Astrocyte (in vitro differentiated cells and primary cell): ENCODE data around the gene MARVELD3. TPM values are rescaled to one million over a fixed set of nuclear protein-coding genes. Genes with fewer than 3 reads are reported as not detected.
A peak's percentile ranks its signal among the peaks of the same experiment; 100 is the strongest.

Source experiments
- DNase-seq: peaks from one replicate; pipeline ENCODE4 v3.0.0-alpha.2; 2010; ENCODE audit warnings: low read depth
- FAIRE-seq: peaks from 2 replicates; lab custom pipeline; 2011; peaks lifted over from hg19 to GRCh38; lab: Jason Lieb, UNC
- H2AFZ ChIP-seq: 2 replicates; pipeline ENCODE4 v1.6.0; 2012; ENCODE audit warnings: low read depth, low read length, inconsistent platforms
- H3K27ac ChIP-seq: 2 replicates; pipeline ENCODE4 v1.5.1; 2011; ENCODE audit warnings: low read depth, low read length, inconsistent platforms
- H3K27me3 ChIP-seq: 2 replicates; pipeline ENCODE4 v1.6.0; 2011; ENCODE audit warnings: low read length, inconsistent platforms; ENCODE audit not compliant: insufficient read depth
- H3K36me3 ChIP-seq: 2 replicates; pipeline ENCODE4 v1.5.1; 2011; ENCODE audit warnings: low read length, inconsistent platforms; ENCODE audit not compliant: insufficient read depth
- H3K4me1 ChIP-seq: 2 replicates; pipeline ENCODE4 v1.5.1; 2011; ENCODE audit warnings: low read length, inconsistent platforms; ENCODE audit not compliant: insufficient read depth
- H3K4me2 ChIP-seq: 2 replicates; pipeline ENCODE4 v1.6.0; 2012; ENCODE audit warnings: low read length, inconsistent platforms
- H3K4me3 ChIP-seq: 2 replicates; pipeline ENCODE4 v1.5.1; 2011; ENCODE audit warnings: low read depth, mild to moderate bottlenecking, low read length, inconsistent platforms; ENCODE audit not compliant: insufficient read depth
- H3K79me2 ChIP-seq: 2 replicates; pipeline ENCODE4 v1.6.0; 2012; ENCODE audit warnings: mild to moderate bottlenecking, low read length, inconsistent platforms; ENCODE audit not compliant: insufficient read depth
- H3K9ac ChIP-seq: 2 replicates; pipeline ENCODE4 v1.6.0; 2012; ENCODE audit warnings: mild to moderate bottlenecking, low read length, inconsistent platforms
- H3K9me3 ChIP-seq: 2 replicates; pipeline ENCODE4 v1.5.1; 2012; ENCODE audit warnings: low read depth, mild to moderate bottlenecking, low read length, inconsistent platforms; ENCODE audit not compliant: insufficient read depth
- H4K20me1 ChIP-seq: 2 replicates; pipeline ENCODE4 v1.6.0; 2012; ENCODE audit warnings: low read length, inconsistent platforms; ENCODE audit not compliant: insufficient read depth
- H3K27ac Mint-ChIP-seq: one replicate; pipeline ENCODE4 v1.8.0; 2021; ENCODE audit warnings: mild to moderate bottlenecking, mixed read lengths; ENCODE audit not compliant: unreplicated experiment
- H3K27me3 Mint-ChIP-seq: one replicate; pipeline ENCODE4 v1.8.0; 2021; ENCODE audit warnings: low read depth, mixed read lengths; ENCODE audit not compliant: unreplicated experiment
- H3K36me3 Mint-ChIP-seq: one replicate; pipeline ENCODE4 v1.8.0; 2021; ENCODE audit warnings: low read depth, mixed read lengths; ENCODE audit not compliant: unreplicated experiment
- H3K4me1 Mint-ChIP-seq: one replicate; pipeline ENCODE4 v1.8.0; 2021; ENCODE audit warnings: low read depth, mixed read lengths; ENCODE audit not compliant: unreplicated experiment
- H3K4me3 Mint-ChIP-seq: one replicate; pipeline ENCODE4 v1.8.0; 2021; ENCODE audit warnings: mild to moderate bottlenecking, moderate library complexity, mixed read lengths; ENCODE audit not compliant: unreplicated experiment
- H3K9me3 Mint-ChIP-seq: one replicate; pipeline ENCODE4 v1.8.0; 2021; ENCODE audit warnings: mild to moderate bottlenecking, mixed read lengths; ENCODE audit not compliant: unreplicated experiment
- EZH2 ChIP-seq: IDR thresholded peaks from 2 replicates; pipeline ENCODE4 v1.6.1; 2012; ENCODE audit warnings: mild to moderate bottlenecking, low read length, inconsistent platforms; ENCODE audit not compliant: insufficient read depth
- total RNA-seq: library from RNA; stranded (reverse); gene quantifications from 2 replicates; pipeline ENCODE4 v1.2.1, GENCODE V29; 2021
- TF ChIP-seq, protein P1 (sequence below): IDR thresholded peaks from 2 replicates; pipeline ENCODE4 v1.5.1; 2011; ENCODE audit warnings: low read depth, mild to moderate bottlenecking, inconsistent platforms, low read length, moderate library complexity; ENCODE audit not compliant: insufficient read depth

Gene MARVELD3
- total RNA-seq, 1 donor from 2014 or later = 1.4 TPM

- no peak overlapping the region for H3K4me3 ChIP-seq
- H3K4me1 ChIP-seq = peaks cover 6% of the 10 kb centered on the region
- DNase-seq (no peak), FAIRE-seq (no peak)
- H3K4me3 Mint-ChIP-seq = peak overlapping the region; percentile 40
- no peaks in the 10 kb centered on the region for H3K9me3 ChIP-seq
- H3K9ac ChIP-seq = no peak overlapping the region
- H3K4me2 ChIP-seq = peak overlapping the region; percentile 77
- TF ChIP-seq, protein P1, sequence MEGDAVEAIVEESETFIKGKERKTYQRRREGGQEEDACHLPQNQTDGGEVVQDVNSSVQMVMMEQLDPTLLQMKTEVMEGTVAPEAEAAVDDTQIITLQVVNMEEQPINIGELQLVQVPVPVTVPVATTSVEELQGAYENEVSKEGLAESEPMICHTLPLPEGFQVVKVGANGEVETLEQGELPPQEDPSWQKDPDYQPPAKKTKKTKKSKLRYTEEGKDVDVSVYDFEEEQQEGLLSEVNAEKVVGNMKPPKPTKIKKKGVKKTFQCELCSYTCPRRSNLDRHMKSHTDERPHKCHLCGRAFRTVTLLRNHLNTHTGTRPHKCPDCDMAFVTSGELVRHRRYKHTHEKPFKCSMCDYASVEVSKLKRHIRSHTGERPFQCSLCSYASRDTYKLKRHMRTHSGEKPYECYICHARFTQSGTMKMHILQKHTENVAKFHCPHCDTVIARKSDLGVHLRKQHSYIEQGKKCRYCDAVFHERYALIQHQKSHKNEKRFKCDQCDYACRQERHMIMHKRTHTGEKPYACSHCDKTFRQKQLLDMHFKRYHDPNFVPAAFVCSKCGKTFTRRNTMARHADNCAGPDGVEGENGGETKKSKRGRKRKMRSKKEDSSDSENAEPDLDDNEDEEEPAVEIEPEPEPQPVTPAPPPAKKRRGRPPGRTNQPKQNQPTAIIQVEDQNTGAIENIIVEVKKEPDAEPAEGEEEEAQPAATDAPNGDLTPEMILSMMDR = no peak
- no peak for TF ChIP-seq EZH2
- H3K27ac ChIP-seq = no peak overlapping the region
- H3K36me3 Mint-ChIP-seq = no peaks in the 10 kb centered on the region
- no peaks in the 10 kb centered on the region for H3K79me2 ChIP-seq
- peak overlapping the region; percentile 69 for H2AFZ ChIP-seq
- H4K20me1 ChIP-seq = no peaks in the 10 kb centered on the region
- no peaks in the 10 kb centered on the region for H3K36me3 ChIP-seq
- peaks cover 18% of the 10 kb centered on the region for H3K4me1 Mint-ChIP-seq
- peaks cover 8% of the 10 kb centered on the region for H3K27me3 Mint-ChIP-seq
- H3K27ac Mint-ChIP-seq = no peak overlapping the region
- peaks cover 3% of the 10 kb centered on the region for H3K9me3 Mint-ChIP-seq
- peaks cover 16% of the 10 kb centered on the region for H3K27me3 ChIP-seq
Measured at GRCh38 chr16:71626858-71627213, 852 bp downstream of the MARVELD3 start.

DNA sequence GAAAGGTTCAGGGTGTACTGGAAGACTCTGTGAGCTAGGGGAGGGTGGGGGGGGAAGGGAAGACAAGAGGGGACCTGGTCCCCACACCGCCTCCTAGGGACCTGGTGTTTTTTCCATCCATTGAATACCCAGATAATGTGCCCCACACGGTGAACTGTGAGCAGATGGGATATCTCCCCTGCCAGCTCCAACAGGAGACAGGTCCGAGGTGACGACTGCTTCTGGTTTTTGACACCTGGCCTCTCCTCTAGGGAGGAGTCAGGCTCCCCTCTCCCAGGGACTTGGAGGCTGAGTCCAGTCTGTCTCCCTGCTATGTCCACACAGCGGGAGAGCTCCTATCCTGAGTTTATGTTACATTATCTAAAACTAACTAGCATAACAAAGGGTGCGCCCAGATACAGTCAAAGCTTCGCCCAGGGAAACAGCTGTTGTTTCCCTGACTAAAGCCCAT, 1.8 kb downstream of the MARVELD3 start:
- H3K27ac ChIP-seq = no peak overlapping the region
- FAIRE-seq (no peak), DNase-seq (no peak)
- H3K79me2 ChIP-seq = no peaks in the 10 kb centered on the region
- no peaks in the 10 kb centered on the region for H3K36me3 ChIP-seq
- H3K4me3 ChIP-seq = no peak overlapping the region
- TF ChIP-seq, protein P1 = no peak
- no peak for TF ChIP-seq EZH2
- no peaks in the 10 kb centered on the region for H3K36me3 Mint-ChIP-seq
- H3K4me1 ChIP-seq = peaks cover 6% of the 10 kb centered on the region
- H3K9me3 Mint-ChIP-seq = no peaks in the 10 kb centered on the region
- H3K9me3 ChIP-seq = no peaks in the 10 kb centered on the region
- H3K27me3 Mint-ChIP-seq = peaks cover 8% of the 10 kb centered on the region
- H3K4me1 Mint-ChIP-seq = peaks cover 18% of the 10 kb centered on the region
- H3K27ac Mint-ChIP-seq = no peak overlapping the region
- H3K4me3 Mint-ChIP-seq = no peak overlapping the region
- peaks cover 16% of the 10 kb centered on the region for H3K27me3 ChIP-seq
- H3K9ac ChIP-seq = no peak overlapping the region
- no peak overlapping the region for H2AFZ ChIP-seq
- no peak overlapping the region for H3K4me2 ChIP-seq
- no peaks in the 10 kb centered on the region for H4K20me1 ChIP-seq

- peaks cover 16% of the 10 kb centered on the region for H3K27me3 ChIP-seq
- peak overlapping the region; percentile 19 for H2AFZ ChIP-seq
- no peak overlapping the region for H3K4me3 ChIP-seq
- peak overlapping the region; percentile 77 for H3K27ac Mint-ChIP-seq
- H3K4me2 ChIP-seq = no peak overlapping the region
- no peak overlapping the region for H3K9ac ChIP-seq
- no peaks in the 10 kb centered on the region for H3K9me3 ChIP-seq
- peak overlapping the region; percentile 55 for H3K4me3 Mint-ChIP-seq
- FAIRE-seq (no peak), DNase-seq (peak; percentile 15)
- peaks cover 8% of the 10 kb centered on the region for H3K27me3 Mint-ChIP-seq
- TF ChIP-seq, protein P1 = no peak
- no peak for TF ChIP-seq EZH2
- H3K4me1 Mint-ChIP-seq = peaks cover 18% of the 10 kb centered on the region
- H3K27ac ChIP-seq = no peak overlapping the region
- no peaks in the 10 kb centered on the region for H3K36me3 ChIP-seq
- H3K4me1 ChIP-seq = peaks cover 6% of the 10 kb centered on the region
- H3K36me3 Mint-ChIP-seq = peaks cover 1% of the 10 kb centered on the region
- no peaks in the 10 kb centered on the region for H4K20me1 ChIP-seq
- no peaks in the 10 kb centered on the region for H3K79me2 ChIP-seq
- no peaks in the 10 kb centered on the region for H3K9me3 Mint-ChIP-seq
Measured at GRCh38 chr16:71628810-71629209, 2.8 kb downstream of the MARVELD3 start.
